Neural progenitor cell (in vitro differentiated cells): ENCODE data around the gene RRAS.

Experiments used
- EZH2 ChIP-seq: fragments of 200-600 bp; sonication (generic); IDR thresholded peaks from 2 replicates; pipeline ENCODE4 v1.6.1; 2017; ENCODE audit warnings: antibody characterized with exemption, mild to moderate bottlenecking, moderate library complexity
- EZH2phosphoT487 ChIP-seq: fragments of 200-600 bp; sonication (generic); IDR thresholded peaks from 2 replicates; pipeline ENCODE4 v1.6.1; 2017; ENCODE audit warnings: antibody characterized with exemption
- TF ChIP-seq, protein P1 (sequence below): fragments of 200-600 bp; sonication (generic); IDR thresholded peaks from 2 replicates; pipeline ENCODE4 v1.5.1; 2017; ENCODE audit warnings: antibody characterized with exemption, mild to moderate bottlenecking

DNA sequence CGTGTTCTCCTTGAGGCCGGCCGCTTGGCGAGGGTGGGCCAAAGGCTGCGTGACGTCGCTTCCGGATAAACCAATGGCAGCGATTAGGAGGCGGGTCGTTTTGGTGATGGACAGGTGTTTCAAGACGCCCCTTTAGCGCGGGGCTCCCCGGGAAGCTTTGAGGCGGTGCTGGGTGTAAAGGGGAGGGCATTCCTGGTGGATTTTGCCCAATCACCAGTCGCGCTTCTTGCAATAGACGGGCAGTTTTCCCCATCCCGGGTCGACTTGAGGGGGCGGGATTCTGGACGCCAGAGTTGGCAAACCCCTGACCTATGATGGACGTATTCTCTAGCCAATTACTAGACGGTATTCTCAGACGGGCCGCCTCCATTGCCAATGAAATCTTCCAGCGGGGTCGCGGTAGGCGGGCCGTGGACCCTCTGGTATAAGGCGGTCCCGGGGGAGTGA is 36.9 kb upstream of the RRAS start:
- TF ChIP-seq, protein P1, sequence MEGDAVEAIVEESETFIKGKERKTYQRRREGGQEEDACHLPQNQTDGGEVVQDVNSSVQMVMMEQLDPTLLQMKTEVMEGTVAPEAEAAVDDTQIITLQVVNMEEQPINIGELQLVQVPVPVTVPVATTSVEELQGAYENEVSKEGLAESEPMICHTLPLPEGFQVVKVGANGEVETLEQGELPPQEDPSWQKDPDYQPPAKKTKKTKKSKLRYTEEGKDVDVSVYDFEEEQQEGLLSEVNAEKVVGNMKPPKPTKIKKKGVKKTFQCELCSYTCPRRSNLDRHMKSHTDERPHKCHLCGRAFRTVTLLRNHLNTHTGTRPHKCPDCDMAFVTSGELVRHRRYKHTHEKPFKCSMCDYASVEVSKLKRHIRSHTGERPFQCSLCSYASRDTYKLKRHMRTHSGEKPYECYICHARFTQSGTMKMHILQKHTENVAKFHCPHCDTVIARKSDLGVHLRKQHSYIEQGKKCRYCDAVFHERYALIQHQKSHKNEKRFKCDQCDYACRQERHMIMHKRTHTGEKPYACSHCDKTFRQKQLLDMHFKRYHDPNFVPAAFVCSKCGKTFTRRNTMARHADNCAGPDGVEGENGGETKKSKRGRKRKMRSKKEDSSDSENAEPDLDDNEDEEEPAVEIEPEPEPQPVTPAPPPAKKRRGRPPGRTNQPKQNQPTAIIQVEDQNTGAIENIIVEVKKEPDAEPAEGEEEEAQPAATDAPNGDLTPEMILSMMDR = no peak
- TF ChIP-seq EZH2 (no peak), EZH2phosphoT487 (no peak)
